Panc1 (cell line): ENCODE data around the gene HES4. TPM values are rescaled to one million over a fixed set of nuclear protein-coding genes. Genes with fewer than 3 reads are reported as not detected.

Experiments used
- ATAC-seq: fragments of 200-7000 bp; cut with Tn5 transposase; 2 replicates; pipeline ENCODE4 v1.9.1; 2020; ENCODE audit warnings: mild to moderate bottlenecking, moderate library complexity
- BruUV-seq: library from RNA; stranded (reverse); fragments of 400-500 nt; replicated peaks from 2 replicates; lab custom pipeline; 2021; lab: Mats Ljungman, UMichigan
- CTCF ChIA-PET: fragments of 300-600 bp; sonication (Branson Sonifier 250); formaldehyde crosslinking; loops from one replicate; lab custom pipeline; 2022; ENCODE audit warnings: antibody characterized with exemption; lab: Charles Lee
- POLR2A ChIA-PET: fragments of 300-600 bp; sonication (Branson Sonifier 250); formaldehyde crosslinking; loops from one replicate; lab custom pipeline; 2022; ENCODE audit warnings: antibody characterized with exemption; lab: Charles Lee
- DNase-seq: peaks from one replicate; pipeline ENCODE4 v3.0.0-alpha.2; 2010; ENCODE audit warnings: low read depth, low spot score
- H3K27ac ChIP-seq: 2 replicates; pipeline ENCODE4 v1.5.1; 2011; ENCODE audit warnings: mild to moderate bottlenecking, low read length, inconsistent platforms
- H3K27me3 ChIP-seq: fragments of 200-500 bp; sonication (Bioruptor generic); 2 replicates; pipeline ENCODE4 v1.6.0; 2014; ENCODE audit warnings: low read length, inconsistent platforms; ENCODE audit not compliant: control insufficient read depth, insufficient read depth
- H3K36me3 ChIP-seq: fragments of 200-500 bp; sonication (Bioruptor generic); 2 replicates; pipeline ENCODE4 v1.5.1; 2014; ENCODE audit warnings: inconsistent platforms, mild to moderate bottlenecking, low read length, moderate library complexity; ENCODE audit not compliant: control insufficient read depth, insufficient read depth
- H3K4me1 ChIP-seq: 2 replicates; pipeline ENCODE4 v1.5.1; 2011; ENCODE audit warnings: inconsistent platforms, mild to moderate bottlenecking, low read length, moderate library complexity; ENCODE audit not compliant: control insufficient read depth, insufficient read depth
- H3K4me3 ChIP-seq, 2 experiments: 2 replicates each; pipeline ENCODE4 v1.5.1; 2011 to 2012; ENCODE audit warnings: low read depth in 2 of 2, low read length in 2 of 2, mild to moderate bottlenecking in 2 of 2, inconsistent platforms in 1 of 2, moderate library complexity in 1 of 2
- H3K9me3 ChIP-seq: fragments of 200-500 bp; sonication (Bioruptor generic); 2 replicates; pipeline ENCODE4 v1.5.1; 2014; ENCODE audit warnings: low read depth, mild to moderate bottlenecking, inconsistent platforms, low read length, moderate library complexity; ENCODE audit not compliant: control insufficient read depth, insufficient read depth
- POLR2AphosphoS5 ChIP-seq: IDR thresholded peaks from 2 replicates; pipeline ENCODE4 v1.6.1; 2012; ENCODE audit warnings: mild to moderate bottlenecking, low read depth, low read length, moderate library complexity
- REST ChIP-seq, 2 experiments: IDR thresholded peaks; 2 replicates each; pipeline ENCODE4 v1.6.1; 2011 to 2012; ENCODE audit warnings: low read depth in 2 of 2, control low read depth in 1 of 2, low read length in 1 of 2, mild to moderate bottlenecking in 1 of 2, moderate library complexity in 1 of 2; ENCODE audit not compliant: insufficient read depth in 1 of 2
- SIN3A ChIP-seq: IDR thresholded peaks from 2 replicates; pipeline ENCODE4 v1.6.1; 2012; ENCODE audit warnings: low read depth, mild to moderate bottlenecking, low read length, moderate library complexity, borderline replicate concordance; ENCODE audit not compliant: insufficient read depth
- TCF7L2 ChIP-seq: IDR thresholded peaks from 2 replicates; pipeline ENCODE4 v1.6.1; 2011; ENCODE audit warnings: mild to moderate bottlenecking, low read depth, low read length, inconsistent platforms
- in situ Hi-C: cut with HindIII; loops from 2 replicates; pipeline ENCODE4 v1.10.0; 2016; ENCODE audit warnings: low sequenced_read_pairs, low pct_unique_long_range_greater_than_20kb
- intact Hi-C: fragments of 100-400 bp; cut with micrococcal nuclease; formaldehyde crosslinking; loops from one replicate; pipeline ENCODE4 v1.10.0; 2022; ENCODE audit not compliant: unreplicated experiment
- total RNA-seq: library from RNA; stranded (reverse); gene quantifications from one replicate; pipeline ENCODE4 v1.2.1, GENCODE V29; 2021; ENCODE audit not compliant: unreplicated experiment
- TF ChIP-seq, protein P1 (sequence below): fragments of 450-650 bp; IDR thresholded peaks from 2 replicates; pipeline ENCODE4 v1.5.1; 2017; ENCODE audit warnings: mild to moderate bottlenecking

HES4 gene
- total RNA-seq, 1 experiment from 2014 or later, result 74.2 TPM

GRCh38 chr1:971751-972506 lies 28.0 kb downstream of the HES4 start:
- intact Hi-C loops, result no loop called here
- Histone ChIP-seq H3K27me3 (no peaks in the 10 kb centered on the region), H3K4me1 (peaks cover 11% of the 10 kb centered on the region; the same call in 1 of the 2 replicates), H3K9me3 (no peaks in the 10 kb centered on the region), H3K36me3 (no peaks in the 10 kb centered on the region), H3K27ac (no peak overlapping the region), H3K4me3 (no peak overlapping the region)
- CTCF ChIA-PET, result no interaction called here
- POLR2A ChIA-PET, result no interaction called here
- ATAC-seq (no peak), DNase-seq (no peak)
- BruUV-seq, result no TSS peak
- TF ChIP-seq, protein P1, sequence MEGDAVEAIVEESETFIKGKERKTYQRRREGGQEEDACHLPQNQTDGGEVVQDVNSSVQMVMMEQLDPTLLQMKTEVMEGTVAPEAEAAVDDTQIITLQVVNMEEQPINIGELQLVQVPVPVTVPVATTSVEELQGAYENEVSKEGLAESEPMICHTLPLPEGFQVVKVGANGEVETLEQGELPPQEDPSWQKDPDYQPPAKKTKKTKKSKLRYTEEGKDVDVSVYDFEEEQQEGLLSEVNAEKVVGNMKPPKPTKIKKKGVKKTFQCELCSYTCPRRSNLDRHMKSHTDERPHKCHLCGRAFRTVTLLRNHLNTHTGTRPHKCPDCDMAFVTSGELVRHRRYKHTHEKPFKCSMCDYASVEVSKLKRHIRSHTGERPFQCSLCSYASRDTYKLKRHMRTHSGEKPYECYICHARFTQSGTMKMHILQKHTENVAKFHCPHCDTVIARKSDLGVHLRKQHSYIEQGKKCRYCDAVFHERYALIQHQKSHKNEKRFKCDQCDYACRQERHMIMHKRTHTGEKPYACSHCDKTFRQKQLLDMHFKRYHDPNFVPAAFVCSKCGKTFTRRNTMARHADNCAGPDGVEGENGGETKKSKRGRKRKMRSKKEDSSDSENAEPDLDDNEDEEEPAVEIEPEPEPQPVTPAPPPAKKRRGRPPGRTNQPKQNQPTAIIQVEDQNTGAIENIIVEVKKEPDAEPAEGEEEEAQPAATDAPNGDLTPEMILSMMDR, result no peak
- TF ChIP-seq REST (IDR thresholded peaks at IDR 0.05; ENCODE audit: insufficient read depth in 1 of 2, low read depth in 2 of 2, low read length in 1 of 2), result no peak
- no peak for TF ChIP-seq SIN3A
- TF ChIP-seq TCF7L2, result no peak
- TF ChIP-seq POLR2AphosphoS5, result no peak
- in situ Hi-C loops, result no loop called here

- Histone ChIP-seq H3K27me3 (no peaks in the 10 kb centered on the region), H3K27ac (no peak overlapping the region), H3K36me3 (no peaks in the 10 kb centered on the region), H3K4me3 (no peak overlapping the region), H3K4me1 (peaks cover 11% of the 10 kb centered on the region; the same call in 1 of the 2 replicates), H3K9me3 (no peaks in the 10 kb centered on the region)
- TF ChIP-seq REST (IDR thresholded peaks at IDR 0.05; ENCODE audit: insufficient read depth in 1 of 2, low read depth in 2 of 2, low read length in 1 of 2) (no peak), SIN3A (no peak), TCF7L2 (no peak), POLR2AphosphoS5 (no peak)
- TF ChIP-seq, protein P1, result no peak
- DNase-seq (no peak), ATAC-seq (no peak)
- intact Hi-C loops (no loop called here), in situ Hi-C loops (no loop called here)
- no TSS peak for BruUV-seq
- ChIA-PET CTCF (no interaction called here), POLR2A (no interaction called here)
These were observed 28.7 kb downstream of the HES4 start for GRCh38 chr1:970973-971730.
